Measurements from ENCODE around the gene SNAI3.

The SNAI3 gene

DNA sequence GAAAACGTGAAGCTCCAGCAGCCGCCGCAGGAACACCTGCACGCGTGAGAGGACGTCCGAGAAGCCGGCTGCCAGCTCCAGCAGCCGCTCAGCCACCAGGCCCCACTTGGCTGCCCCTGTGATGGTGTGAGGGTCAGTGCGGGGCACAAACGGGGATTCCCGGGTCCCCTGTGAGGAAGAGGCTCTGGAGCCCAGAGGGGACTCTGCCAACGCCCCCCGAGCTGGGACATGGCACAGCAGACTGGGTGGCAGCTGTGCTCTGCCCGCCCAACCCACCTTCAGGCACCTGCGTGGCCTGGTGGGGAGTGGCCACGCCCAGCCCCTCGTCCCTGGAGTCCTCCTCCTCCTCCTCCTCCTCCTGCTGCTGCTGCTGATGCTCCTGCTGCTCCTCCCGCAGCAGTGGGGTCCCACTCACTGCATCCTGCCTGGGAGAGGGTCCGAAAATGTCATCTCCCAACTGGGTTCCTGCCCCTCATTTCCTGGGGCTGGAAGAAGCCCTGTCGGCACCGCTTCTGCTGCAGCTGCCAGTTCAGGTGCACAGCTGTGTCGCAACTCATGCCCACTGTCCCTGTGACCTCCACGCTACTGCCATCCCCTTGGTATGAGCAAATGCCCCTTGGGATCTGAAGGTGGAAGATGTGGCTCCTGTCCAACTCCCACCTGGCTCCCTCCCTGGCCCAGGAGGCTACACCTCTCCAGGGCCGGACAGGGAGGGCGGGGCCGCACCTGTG lies 47.5 kb upstream of the SNAI3 start:
- Histone ChIP-seq H3K9me3 (ENCODE audit: severe bottlenecking) (no peaks in the 10 kb centered on the region), H3K36me3 (no peaks in the 10 kb centered on the region), H3K27ac (no peak overlapping the region), H3K27me3 (ENCODE audit: insufficient read depth, low read depth, severe bottlenecking) (no peaks in the 10 kb centered on the region), H3K4me3 (ENCODE audit: low read depth, low read length) (no peak overlapping the region)
- no peak for DNase-seq
- TF ChIP-seq CTCF (IDR thresholded peaks at IDR 0.05; ENCODE audit: low read depth, low read length): no peak

DNA sequence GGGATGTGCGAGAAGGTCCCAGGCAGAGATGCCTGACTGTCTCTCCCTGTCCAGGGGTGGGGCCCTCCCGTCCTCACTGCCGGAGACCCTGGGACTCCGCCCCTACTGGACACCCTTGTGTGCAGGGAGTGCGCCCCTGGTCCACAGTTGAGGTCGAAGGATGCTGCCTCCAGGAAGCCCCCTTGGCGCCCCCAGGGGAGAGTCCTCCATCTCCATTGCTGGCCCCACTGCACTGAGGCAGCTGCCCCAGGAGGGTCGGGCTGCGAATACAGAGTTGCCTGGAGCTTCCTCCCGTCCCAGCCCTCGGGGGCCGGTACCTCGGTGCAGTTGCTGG lies 46.6 kb upstream of the SNAI3 start:
- no peak overlapping the region for H3K4me3 ChIP-seq (ENCODE audit: low read depth, low read length)
- no peaks in the 10 kb centered on the region for H3K36me3 ChIP-seq
- DNase-seq: no peak

GRCh38 chr16:88732172-88732960 lies 46.1 kb upstream of the SNAI3 start:
- Histone ChIP-seq H3K9me3 (ENCODE audit: severe bottlenecking) (no peaks in the 10 kb centered on the region), H3K27me3 (ENCODE audit: insufficient read depth, low read depth, severe bottlenecking) (no peaks in the 10 kb centered on the region), H3K4me3 (ENCODE audit: low read depth, low read length) (no peak overlapping the region), H3K27ac (no peak overlapping the region), H3K36me3 (no peaks in the 10 kb centered on the region)
- no peak for TF ChIP-seq CTCF (IDR thresholded peaks at IDR 0.05; ENCODE audit: low read depth, low read length)
- DNase-seq: no peak

More for the DNA sequence above, 46.6 kb upstream of the SNAI3 start:
- no peak overlapping the region for H3K27ac ChIP-seq
- H3K27me3 ChIP-seq (ENCODE audit: insufficient read depth, low read depth, severe bottlenecking): no peaks in the 10 kb centered on the region
- TF ChIP-seq CTCF (IDR thresholded peaks at IDR 0.05; ENCODE audit: low read depth, low read length): no peak
- no peaks in the 10 kb centered on the region for H3K9me3 ChIP-seq (ENCODE audit: severe bottlenecking)

GRCh38 chr16:88731699-88732098 lies 45.4 kb upstream of the SNAI3 start:
- TF ChIP-seq CTCF (IDR thresholded peaks at IDR 0.05; ENCODE audit: low read depth, low read length): no peak
- no peaks in the 10 kb centered on the region for H3K27me3 ChIP-seq (ENCODE audit: insufficient read depth, low read depth, severe bottlenecking)
- DNase-seq: no peak
- H3K9me3 ChIP-seq (ENCODE audit: severe bottlenecking): no peaks in the 10 kb centered on the region
- H3K36me3 ChIP-seq: no peaks in the 10 kb centered on the region
- H3K4me3 ChIP-seq (ENCODE audit: low read depth, low read length): no peak overlapping the region
- no peak overlapping the region for H3K27ac ChIP-seq

GRCh38 chr16:88730632-88731607 lies 44.6 kb upstream of the SNAI3 start:
- TF ChIP-seq CTCF (IDR thresholded peaks at IDR 0.05; ENCODE audit: low read depth, low read length): no peak
- Histone ChIP-seq H3K9me3 (ENCODE audit: severe bottlenecking) (no peaks in the 10 kb centered on the region), H3K4me3 (ENCODE audit: low read depth, low read length) (no peak overlapping the region), H3K36me3 (no peaks in the 10 kb centered on the region), H3K27me3 (ENCODE audit: insufficient read depth, low read depth, severe bottlenecking) (no peaks in the 10 kb centered on the region), H3K27ac (no peak overlapping the region)
- DNase-seq: no peak
